RWPE2 (cell line): ENCODE data around the gene STAC3.

Experiments
- ATAC-seq: fragments of 200-7000 bp; cut with Tn5 transposase; 3 replicates; pipeline ENCODE4 v1.9.1; 2021; ENCODE audit warnings: low read depth
- DNase-seq: peaks from one replicate; pipeline ENCODE4 v3.0.0-alpha.2; 2020; ENCODE audit warnings: low spot score
- H3K27ac ChIP-seq: fragments of 450-650 bp; 2 replicates; pipeline ENCODE4 v1.5.1; 2017; ENCODE audit warnings: mild to moderate bottlenecking; ENCODE audit not compliant: poor library complexity, severe bottlenecking
- H3K27me3 ChIP-seq: fragments of 250-450 bp; sonication (Bioruptor Pico); 2 replicates; pipeline ENCODE4 v1.5.1; 2021; ENCODE audit warnings: mild to moderate bottlenecking, moderate library complexity; ENCODE audit not compliant: insufficient read depth, poor library complexity, severe bottlenecking
- H3K36me3 ChIP-seq: fragments of 250-450 bp; sonication (Bioruptor Pico); 2 replicates; pipeline ENCODE4 v1.5.1; 2020; ENCODE audit warnings: low read depth, mild to moderate bottlenecking, moderate library complexity
- H3K4me1 ChIP-seq: fragments of 250-450 bp; sonication (Bioruptor Pico); 2 replicates; pipeline ENCODE4 v1.5.1; 2021; ENCODE audit warnings: mild to moderate bottlenecking, moderate library complexity; ENCODE audit not compliant: insufficient read depth, poor library complexity, severe bottlenecking
- H3K4me3 ChIP-seq: fragments of 250-450 bp; sonication (Bioruptor Pico); 2 replicates; pipeline ENCODE4 v1.5.1; 2021; ENCODE audit warnings: mild to moderate bottlenecking, moderate library complexity; ENCODE audit not compliant: severe bottlenecking
- H3K9me3 ChIP-seq: fragments of 250-450 bp; sonication (Bioruptor Pico); 2 replicates; pipeline ENCODE4 v1.5.1; 2021; ENCODE audit warnings: mild to moderate bottlenecking, moderate library complexity; ENCODE audit not compliant: severe bottlenecking
- CTCF ChIP-seq: fragments of 450-650 bp; IDR thresholded peaks from one replicate; pipeline ENCODE4 v1.5.1; 2017; ENCODE audit warnings: mild to moderate bottlenecking, moderate library complexity; ENCODE audit not compliant: poor library complexity, severe bottlenecking

Gene STAC3

GRCh38 chr12:57213763-57214397 lies 37.1 kb downstream of the STAC3 start:
- Histone ChIP-seq H3K4me3 (no peak overlapping the region), H3K9me3 (no peaks in the 10 kb centered on the region), H3K27me3 (peaks cover 42% of the 10 kb centered on the region), H3K27ac (no peak overlapping the region), H3K36me3 (no peaks in the 10 kb centered on the region), H3K4me1 (no peaks in the 10 kb centered on the region)
- ATAC-seq (no peak), DNase-seq (no peak)
- TF ChIP-seq CTCF, result peak; percentile 1

GRCh38 chr12:57213058-57213715 lies 37.8 kb downstream of the STAC3 start:
- TF ChIP-seq CTCF, result peak; percentile 96

GRCh38 chr12:57212701-57213057 lies 38.3 kb downstream of the STAC3 start:
- Histone ChIP-seq H3K36me3 (no peaks in the 10 kb centered on the region), H3K27ac (no peak overlapping the region), H3K4me1 (no peaks in the 10 kb centered on the region)

More at GRCh38 chr12:57213058-57213715, 37.8 kb downstream of the STAC3 start:
- H3K36me3 ChIP-seq, result no peaks in the 10 kb centered on the region
- H3K27me3 ChIP-seq, result peaks cover 35% of the 10 kb centered on the region
- H3K9me3 ChIP-seq, result no peaks in the 10 kb centered on the region
- H3K4me1 ChIP-seq, result no peaks in the 10 kb centered on the region
- H3K4me3 ChIP-seq, result no peak overlapping the region
- ATAC-seq (peak; percentile 55), DNase-seq (no peak)
- H3K27ac ChIP-seq, result no peak overlapping the region

GRCh38 chr12:57211791-57212700 lies 38.9 kb downstream of the STAC3 start:
- DNase-seq (no peak), ATAC-seq (no peak)
- Histone ChIP-seq H3K4me1 (no peaks in the 10 kb centered on the region), H3K4me3 (no peak overlapping the region), H3K36me3 (no peaks in the 10 kb centered on the region), H3K27ac (no peak overlapping the region), H3K27me3 (peaks cover 24% of the 10 kb centered on the region), H3K9me3 (no peaks in the 10 kb centered on the region)
- TF ChIP-seq CTCF, result no peak

More at GRCh38 chr12:57212701-57213057, 38.3 kb downstream of the STAC3 start:
- TF ChIP-seq CTCF, result no peak
- H3K27me3 ChIP-seq, result peaks cover 30% of the 10 kb centered on the region
- no peak overlapping the region for H3K4me3 ChIP-seq
- no peak for ATAC-seq
- DNase-seq, result no peak
- H3K9me3 ChIP-seq, result no peaks in the 10 kb centered on the region
